ENCODE results near the gene FNIP2. TPM values are rescaled to one million over a fixed set of nuclear protein-coding genes. Genes with fewer than 3 reads are reported as not detected.
"Not testable (repeated sequence)": the region's sequence is repeated elsewhere in the genome, so short reads cannot be mapped to it uniquely, and the experiment has no call there.

Gene FNIP2
- total RNA-seq, 1 experiment from 2014 or later, result 10.3 TPM

DNA sequence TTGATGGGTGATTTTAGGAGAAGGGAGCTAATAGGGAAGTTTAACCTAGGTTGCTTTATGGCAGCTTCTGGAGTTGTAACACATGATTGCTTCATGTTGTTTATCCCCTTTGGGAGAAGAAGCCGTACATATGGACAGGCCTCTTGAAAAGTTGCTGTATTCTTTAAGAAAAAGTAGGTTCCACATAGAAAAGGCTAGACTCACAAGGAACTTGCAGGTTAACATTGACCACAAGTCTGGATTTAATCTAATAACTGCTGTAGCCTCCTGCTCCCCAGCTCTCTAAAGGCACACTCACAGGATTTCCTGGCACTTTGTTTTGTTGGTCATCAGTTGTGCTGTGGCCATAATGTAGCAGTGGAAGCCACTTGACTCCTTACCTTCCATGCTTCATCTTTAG, 19.7 kb downstream of the FNIP2 start:
- no peak for DNase-seq (ENCODE audit: low read depth)

GRCh38 chr4:158789853-158790252, 21.0 kb downstream of the FNIP2 start:
- no peak for DNase-seq (ENCODE audit: low read depth)

GRCh38 chr4:158793021-158793420, 24.2 kb downstream of the FNIP2 start:
- DNase-seq (ENCODE audit: low read depth), result peak; percentile 38

DNA sequence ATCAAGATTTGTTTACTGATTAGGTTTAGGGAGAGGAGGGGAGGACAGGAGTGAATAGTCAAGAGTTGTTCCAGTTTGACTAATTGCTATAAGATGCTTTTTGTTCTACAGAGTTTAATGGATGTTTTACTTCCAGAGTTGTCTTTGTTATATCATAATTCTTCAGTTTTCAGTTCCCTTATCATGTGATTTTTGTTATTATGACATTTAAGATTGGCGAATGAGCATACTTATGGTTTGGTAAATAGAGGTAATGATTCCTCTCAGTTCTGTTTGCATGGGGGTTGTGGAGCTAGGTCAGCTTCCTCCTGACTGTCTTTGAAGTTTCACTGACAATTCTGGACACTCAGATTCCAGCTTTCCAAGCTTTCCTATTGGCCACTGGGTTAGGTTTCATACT, 24.6 kb downstream of the FNIP2 start:
- not testable (repeated sequence) for DNase-seq (ENCODE audit: low read depth)

GRCh38 chr4:158796370-158797140, 27.7 kb downstream of the FNIP2 start:
- DNase-seq (ENCODE audit: low read depth), result peak; percentile 75

GRCh38 chr4:158798062-158798461, 29.2 kb downstream of the FNIP2 start:
- DNase-seq (ENCODE audit: low read depth), result no peak

- DNase-seq (ENCODE audit: low read depth), result no peak
Measured at GRCh38 chr4:158799013-158799770, 30.4 kb downstream of the FNIP2 start.

DNA sequence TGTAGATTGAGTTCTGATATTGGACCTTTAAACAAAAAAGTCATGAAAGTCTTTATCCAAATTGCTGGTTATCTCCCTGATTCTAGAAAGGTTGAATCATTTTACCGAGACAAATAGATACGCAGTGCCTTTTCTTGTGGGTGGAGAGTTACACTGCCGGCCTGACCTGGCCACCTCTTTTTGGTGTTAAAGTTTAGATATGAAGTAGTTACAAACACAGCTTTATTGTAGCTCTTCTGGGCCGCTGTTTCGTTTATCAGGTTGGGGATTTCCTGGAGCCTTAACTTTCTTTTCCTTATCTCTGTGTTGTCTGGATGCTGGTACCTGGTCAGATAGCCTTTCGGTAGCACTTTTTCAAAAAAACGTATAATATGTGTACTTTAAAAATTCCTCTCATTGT, 31.0 kb downstream of the FNIP2 start:
- no peak for DNase-seq (ENCODE audit: low read depth)

GRCh38 chr4:158801066-158801465, 32.2 kb downstream of the FNIP2 start:
- no peak for DNase-seq (ENCODE audit: low read depth)

- no peak for DNase-seq (ENCODE audit: low read depth)
Measured at GRCh38 chr4:158801677-158802076, 32.9 kb downstream of the FNIP2 start.

DNA sequence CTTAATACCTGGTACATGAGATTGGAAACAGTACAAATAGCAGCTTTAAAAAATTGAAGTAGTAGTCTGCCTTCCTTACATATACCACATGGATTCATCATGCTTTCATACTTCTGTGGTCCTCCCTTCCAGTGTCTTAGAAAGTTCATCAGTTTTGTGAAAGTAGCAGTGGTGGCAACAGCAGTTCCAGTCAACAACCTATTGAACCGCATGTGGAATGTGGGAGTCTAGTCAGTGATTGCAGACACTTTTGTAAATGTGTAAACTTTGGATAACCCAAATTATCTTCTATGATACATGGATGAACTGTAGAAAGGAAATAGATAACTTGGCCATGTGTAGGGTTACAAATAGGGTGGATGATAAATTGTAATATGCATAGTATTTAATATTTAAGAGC, 34.1 kb downstream of the FNIP2 start:
- no peak for DNase-seq (ENCODE audit: low read depth)

DNA sequence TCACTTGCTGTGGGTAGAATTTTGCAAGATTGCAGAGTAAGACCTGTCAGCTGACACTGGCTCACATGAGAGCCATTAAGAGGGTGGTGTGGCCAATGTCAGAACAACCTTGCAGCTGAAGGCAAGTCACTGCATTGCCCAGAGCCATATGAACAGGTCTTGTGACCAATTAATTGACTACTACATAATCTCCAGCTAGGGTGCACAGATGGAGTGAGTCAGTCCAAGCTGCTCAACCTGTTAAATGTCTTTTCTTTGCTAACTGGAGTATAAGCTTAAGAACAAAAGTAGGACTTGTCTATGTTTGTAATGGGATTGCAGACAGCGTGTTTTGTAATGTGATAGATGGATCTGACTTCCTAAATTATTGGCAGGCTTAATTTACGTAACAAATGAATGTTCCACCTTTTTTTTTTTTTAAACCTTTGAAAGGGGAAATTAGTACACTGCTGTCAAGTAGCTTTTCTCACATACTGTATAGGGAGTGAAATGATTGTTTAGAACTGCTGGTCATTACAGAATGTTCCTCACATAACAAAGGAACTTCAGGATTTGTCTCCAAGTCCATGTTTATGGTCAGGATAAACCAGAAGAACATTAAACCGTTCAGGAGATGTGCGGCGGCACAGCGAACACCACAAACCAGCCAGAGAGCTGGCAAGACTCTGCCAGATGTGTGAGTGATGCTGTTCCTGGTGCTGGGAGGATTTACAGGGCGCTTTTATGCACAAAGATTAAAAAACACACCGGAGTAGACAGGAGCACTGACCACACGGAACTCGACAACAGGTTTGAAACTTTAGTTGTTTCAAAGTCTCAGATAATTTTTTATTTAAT, 37.0 kb downstream of the FNIP2 start:
- DNase-seq (ENCODE audit: low read depth), result no peak

GRCh38 chr4:158807691-158808090, 38.9 kb downstream of the FNIP2 start:
- DNase-seq (ENCODE audit: low read depth), result no peak

DNA sequence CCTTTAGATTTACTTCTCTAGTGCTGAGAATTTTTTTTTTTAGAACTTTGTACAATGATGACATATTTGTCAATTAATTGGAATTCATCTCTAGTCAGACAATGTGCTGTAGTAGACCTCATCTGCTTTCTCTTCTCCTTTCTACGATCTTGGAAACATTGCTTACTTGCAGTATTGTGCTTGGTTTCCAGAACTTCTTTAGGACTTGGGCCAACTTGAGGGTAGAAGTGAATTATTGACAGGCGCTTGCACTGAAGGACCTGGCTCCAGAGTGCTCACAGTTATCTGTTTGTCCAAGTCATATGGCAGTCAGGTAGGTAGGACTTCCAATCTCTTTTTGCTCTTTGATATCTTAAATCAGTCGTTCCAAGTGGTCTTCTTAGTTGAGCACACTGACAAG, 39.6 kb downstream of the FNIP2 start:
- no peak for DNase-seq (ENCODE audit: low read depth)

DNA sequence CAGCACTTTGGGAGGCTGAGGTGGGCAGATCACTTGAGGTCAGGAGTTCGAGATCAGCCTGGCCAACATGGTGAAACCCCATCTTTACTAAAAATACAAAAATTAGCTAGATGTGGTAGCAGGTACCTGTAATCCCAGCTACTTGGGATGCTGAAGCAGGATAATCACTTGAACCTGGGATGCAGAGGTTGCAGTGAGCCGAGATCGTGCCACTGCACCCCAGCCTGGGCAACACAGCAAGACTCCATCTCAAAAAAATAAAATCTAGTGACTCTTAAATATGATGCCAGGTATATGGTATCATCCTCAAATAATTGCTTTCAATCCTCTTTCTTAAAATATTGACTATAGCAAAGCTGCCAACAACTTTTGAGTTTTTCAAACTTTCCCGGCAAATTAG, 40.4 kb downstream of the FNIP2 start:
- DNase-seq (ENCODE audit: low read depth), result not testable (repeated sequence)

DNA sequence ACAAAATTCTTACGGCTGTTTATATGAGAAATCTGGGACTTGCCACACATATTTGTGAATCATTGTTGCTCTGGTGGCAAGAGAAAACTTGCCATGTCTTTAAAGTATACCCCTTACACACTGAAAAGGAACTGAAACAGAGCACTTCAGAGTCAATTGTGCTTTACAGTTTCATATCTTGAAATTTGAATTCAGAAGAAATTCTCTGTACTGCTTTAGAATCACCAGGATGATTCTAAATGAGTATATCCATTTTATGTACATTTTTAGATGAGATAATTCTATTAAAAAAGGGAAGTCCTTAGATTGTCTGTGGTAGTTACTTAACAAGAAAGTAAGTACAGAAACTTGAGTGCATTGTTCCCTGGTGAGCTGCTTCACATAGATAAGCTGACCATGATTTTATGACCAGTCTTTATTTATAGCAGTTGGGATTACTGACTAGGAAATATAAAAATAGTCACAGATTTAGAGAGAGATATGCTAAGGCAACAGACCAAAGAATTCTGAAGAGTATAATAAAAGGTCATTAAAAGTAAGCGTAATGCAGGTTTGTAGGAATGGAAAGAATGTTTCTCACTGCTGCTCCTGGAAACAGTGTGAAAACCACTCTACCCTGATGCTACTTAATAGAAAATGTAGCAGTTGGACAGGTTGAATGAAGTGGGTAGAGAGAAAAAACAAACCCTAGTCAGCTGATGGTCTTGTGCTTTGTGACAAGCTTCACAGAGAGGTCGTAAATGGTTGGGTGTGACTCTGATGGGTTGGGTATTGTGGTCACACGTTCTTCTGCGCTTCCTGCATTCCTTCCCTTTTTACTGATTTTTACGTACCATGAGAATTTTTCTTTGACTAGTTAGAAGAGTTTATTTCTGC, 41.0 kb downstream of the FNIP2 start:
- peak; percentile 88 for DNase-seq (ENCODE audit: low read depth)

DNA sequence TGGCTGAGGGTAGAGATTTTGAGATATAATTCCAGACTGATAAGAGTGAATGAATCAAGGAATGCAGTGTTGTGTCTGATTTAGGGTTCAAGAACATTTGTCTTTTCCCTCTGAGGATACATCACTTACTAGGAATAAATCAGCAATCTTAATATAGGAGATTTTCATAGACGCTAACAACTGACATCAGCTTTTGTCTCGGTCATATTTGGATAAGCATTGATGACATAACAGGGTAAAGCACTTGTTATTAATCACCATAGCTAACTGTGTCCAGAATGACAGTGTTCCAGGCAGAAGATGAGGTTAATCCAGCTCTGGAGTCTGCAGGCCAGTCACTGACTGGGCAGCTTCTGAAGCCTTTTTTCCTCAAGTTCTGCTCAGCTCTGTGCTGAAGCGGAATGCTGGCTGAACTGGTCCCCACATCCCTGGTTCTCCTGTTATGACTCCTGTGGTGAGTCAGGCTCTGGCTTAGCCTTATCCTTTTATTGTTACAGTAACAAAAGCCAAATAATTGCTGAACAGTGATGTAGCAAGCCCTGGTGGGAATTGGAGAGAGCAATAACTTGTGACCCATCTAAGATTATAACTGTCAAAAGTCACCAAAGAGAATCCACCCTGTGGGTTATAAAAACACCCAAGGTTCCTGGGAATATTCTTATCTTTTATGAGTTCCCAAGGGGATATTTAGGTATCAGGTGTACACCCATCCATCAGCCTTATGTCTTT, 41.8 kb downstream of the FNIP2 start:
- peak; percentile 93 for DNase-seq (ENCODE audit: low read depth)

- DNase-seq (ENCODE audit: low read depth), result no peak
Measured at GRCh38 chr4:158811216-158811540, 42.4 kb downstream of the FNIP2 start.

DNA sequence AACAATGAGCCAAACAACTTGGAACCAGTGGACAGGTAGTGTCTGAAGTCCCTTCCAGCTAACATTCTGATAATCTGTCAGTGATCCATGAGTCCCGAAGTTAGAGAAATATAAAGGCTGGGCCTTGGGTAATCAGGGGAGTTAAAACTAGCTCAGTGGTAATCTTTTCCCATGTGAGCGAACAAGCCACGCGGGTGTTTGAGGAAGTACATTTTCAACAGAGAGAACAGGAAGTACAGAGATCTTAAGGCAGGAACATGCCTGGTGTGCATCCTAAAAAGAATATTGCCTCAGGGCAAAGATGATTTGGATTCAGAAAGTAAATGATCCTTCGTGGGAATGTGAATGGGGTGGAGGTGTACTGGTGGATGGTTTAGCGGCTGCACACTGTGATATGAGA, 42.9 kb downstream of the FNIP2 start:
- DNase-seq (ENCODE audit: low read depth), result no peak

GRCh38 chr4:158812133-158812532, 43.3 kb downstream of the FNIP2 start:
- no peak for DNase-seq (ENCODE audit: low read depth)

Data from HT1080 (cell line).